ENCODE measurements around the gene LIME1. TPM values are rescaled to one million over a fixed set of nuclear protein-coding genes. Genes with fewer than 3 reads are reported as not detected.

The LIME1 gene
- total RNA-seq (2014; rRNA removed; shearing (Covaris generic)) (66.3 and 76.4 TPM in 2 replicates), total RNA-seq (2022) (67.9 and 75.6 TPM in 2 replicates), Bru-seq, nascent RNA (percentile 48 among the genes with signal in this experiment), BruChase-seq, experiment 1, labeled RNA remaining after a 6-hour chase (percentile 55 among the genes with signal in this experiment), BruChase-seq, experiment 2, labeled RNA remaining after a 2-hour chase (percentile 59 among the genes with signal in this experiment)
- long read RNA-seq, transcript LIME1-201 (6 exons, 1,178 nt): minor isoform, 10 of 57 reads
- long read RNA-seq, transcript LIME1-206 (5 exons, 805 nt): minor isoform, 15 of 57 reads
- long read RNA-seq, transcript LIME1-205 (6 exons, 819 nt): major isoform, 27 of 57 reads
- long read RNA-seq, partial matches to known transcripts: 3 of 57 reads
- long read RNA-seq, other reads (novel, unspliced or antisense): 0 of 57 reads

- peaks cover 69% of the 10 kb centered on the region for H3K4me1 ChIP-seq (ENCODE audit: insufficient read depth, low read length, poor library complexity, severe bottlenecking)
Measured at GRCh38 chr20:63735859-63736718, at the start of gene LIME1. TSS of gene LIME1 (plus strand) at chr20:63736664. CDS start at chr20:63737550, 886 bp downstream.

GRCh38 chr20:63687419-63688178, 48.9 kb upstream of the LIME1 start:
- Histone ChIP-seq H4K20me1 (ENCODE audit: insufficient read depth, low read length) (no peaks in the 10 kb centered on the region), H3K79me2 (ENCODE audit: insufficient read depth, low read depth, low read length) (no peaks in the 10 kb centered on the region), H3K36me3 (ENCODE audit: insufficient read depth, low read length) (0 out of 2 replicates have a peak, but pooled peaks cover 3% of the 10 kb centered on the region), H3K4me1 (ENCODE audit: insufficient read depth, low read length, poor library complexity, severe bottlenecking) (no peaks in the 10 kb centered on the region), H3K9me2 (ENCODE audit: insufficient read depth, low read length) (no peaks in the 10 kb centered on the region), H2AFZ (ENCODE audit: low read length) (no peak overlapping the region), H3K4me3 (ENCODE audit: low read depth, low read length, poor library complexity, severe bottlenecking) (no peak overlapping the region), H3K27ac (ENCODE audit: low read depth, low read length, poor library complexity, severe bottlenecking) (no peak overlapping the region), H3K4me2 (ENCODE audit: low read length) (no peak overlapping the region), H3K9me3 (ENCODE audit: low read length) (no peaks in the 10 kb centered on the region)
- intact Hi-C loops (cut with micrococcal nuclease; ENCODE audit: unreplicated experiment): no loop called here
- BruUV-seq (replicated peaks): no TSS peak
- CTCF ChIA-PET (ENCODE audit: unreplicated experiment): no interaction called here
- TF ChIP-seq EZH2phosphoT487 (IDR thresholded peaks at IDR 0.05; ENCODE audit: borderline replicate concordance, low read depth, low read length) (no peak), CTCF (conservative IDR thresholded peaks at IDR 0.05; ENCODE audit: low read length) (no peak)
- POLR2A ChIA-PET: no interaction called here
- no peak for DNase-seq (ENCODE audit: low spot score)

More at GRCh38 chr20:63735859-63736718, at the start of gene LIME1:
- peaks cover 53% of the 10 kb centered on the region; the same call in 1 of the 2 replicates for H3K36me3 ChIP-seq (ENCODE audit: insufficient read depth, low read length)
- H3K4me3 ChIP-seq (ENCODE audit: low read depth, low read length, poor library complexity, severe bottlenecking): peak within 1 kb of the TSS; percentile 70
- no peaks in the 10 kb centered on the region for H4K20me1 ChIP-seq (ENCODE audit: insufficient read depth, low read length)
- ChIA-PET POLR2A (interaction anchor here (0.5 to 1.7 kb wide), 5 partner anchors 8 to 78 kb away, joined by 3 to 13 read pairs (median 4); partner anchors contain the start of genes ARFRP1, RTEL1 and ZGPAT), CTCF (ENCODE audit: unreplicated experiment) (interaction anchor here (0.6 to 0.7 kb wide), 2 partner anchors 30 to 51 kb away, joined by 3 to 5 read pairs; no protein-coding TSS in a partner anchor)
- no peaks in the 10 kb centered on the region for H3K9me3 ChIP-seq (ENCODE audit: low read length)
- DNase-seq (ENCODE audit: low spot score): peak; percentile 83
- H3K4me2 ChIP-seq (ENCODE audit: low read length): peak within 1 kb of the TSS; percentile 92
- H3K9me2 ChIP-seq (ENCODE audit: insufficient read depth, low read length): no peaks in the 10 kb centered on the region
- H2AFZ ChIP-seq (ENCODE audit: low read length): no peak within 1 kb of the TSS
- no peak for TF ChIP-seq EZH2phosphoT487 (IDR thresholded peaks at IDR 0.05; ENCODE audit: borderline replicate concordance, low read depth, low read length)
- peak; percentile 15; the same call in 1 of the 2 replicates for TF ChIP-seq CTCF (conservative IDR thresholded peaks at IDR 0.05; ENCODE audit: low read length)
- intact Hi-C loops (cut with micrococcal nuclease; ENCODE audit: unreplicated experiment): loop anchor here (1.0 to 2.0 kb wide), 2 partner anchors 29 to 107 kb away; partner anchors contain the start of gene ARFRP1
- H3K79me2 ChIP-seq (ENCODE audit: insufficient read depth, low read depth, low read length): peaks cover 9% of the 10 kb centered on the region
- no TSS peak for BruUV-seq (replicated peaks)
- peak within 1 kb of the TSS; percentile 89 for H3K27ac ChIP-seq (ENCODE audit: low read depth, low read length, poor library complexity, severe bottlenecking)

All from OCI-LY7 (cell line).